Measurements from ENCODE around the gene RABGAP1L. TPM values are rescaled to one million over a fixed set of nuclear protein-coding genes. Genes with fewer than 3 reads are reported as not detected.

RABGAP1L gene
- total and polyA plus RNA-seq, 2 of the 8 experiments (the other 6 are each of a cell fraction or from before 2014, with no cell fraction given), result 33.3 to 156 TPM

GRCh38 chr1:174900317-174900716, 741.0 kb downstream of the RABGAP1L start (continued):
- TF ChIP-seq CHD7 (IDR thresholded peaks at IDR 0.05; ENCODE audit: insufficient replicate concordance, low read length) (no peak), CEBPB (IDR thresholded peaks at IDR 0.05; ENCODE audit: low read depth, low read length) (no peak), POU5F1 (IDR thresholded peaks at IDR 0.05; ENCODE audit: low read depth, low read length) (no peak), EGR1 (IDR thresholded peaks at IDR 0.05; ENCODE audit: borderline replicate concordance, low read depth, low read length) (no peak), TCF12 (IDR thresholded peaks at IDR 0.05; ENCODE audit: low read depth, low read length) (no peak), ATF3 (IDR thresholded peaks at IDR 0.05; ENCODE audit: insufficient read depth, low read depth, low read length) (no peak), CTBP2 (IDR thresholded peaks at IDR 0.05; ENCODE audit: borderline replicate concordance, insufficient read depth, insufficient read length, low read length) (no peak), YY1 (IDR thresholded peaks at IDR 0.05; ENCODE audit: low read depth, low read length) (no peak), NRF1 (IDR thresholded peaks at IDR 0.05; ENCODE audit: low read depth, low read length) (no peak)

Measured in H1 (cell line).